Activated CD4-positive, alpha-beta memory T cell treated with anti-CD3 and anti-CD28 coated beads for 36 hours (primary cell): ENCODE data around the gene RBM19. TPM values are rescaled to one million over a fixed set of nuclear protein-coding genes. Genes with fewer than 3 reads are reported as not detected.

Experiments
- CTCF ChIA-PET: fragments of 350-600 bp; sonication (Branson Sonifier 250); formaldehyde crosslinking; loops from one replicate; lab custom pipeline; 2021; ENCODE audit warnings: antibody characterized with exemption, inconsistent platforms; lab: Charles Lee
- POLR2A ChIA-PET: fragments of 350-600 bp; sonication (Branson Sonifier 250); formaldehyde crosslinking; loops from one replicate; lab custom pipeline; 2021; ENCODE audit warnings: antibody characterized with exemption; lab: Charles Lee
- DNase-seq: peaks from one replicate; pipeline ENCODE4 v3.0.0-alpha.2; 2020
- H3K27ac Mint-ChIP-seq: one replicate; pipeline ENCODE4 v1.8.0; 2021; ENCODE audit warnings: mixed read lengths
- H3K27me3 Mint-ChIP-seq: one replicate; pipeline ENCODE4 v1.8.0; 2021; ENCODE audit warnings: mixed read lengths
- H3K36me3 Mint-ChIP-seq: one replicate; pipeline ENCODE4 v1.8.0; 2021; ENCODE audit warnings: mixed read lengths
- H3K4me1 Mint-ChIP-seq: one replicate; pipeline ENCODE4 v1.8.0; 2021; ENCODE audit warnings: low read depth, mixed read lengths
- H3K4me3 Mint-ChIP-seq: one replicate; pipeline ENCODE4 v1.8.0; 2021; ENCODE audit warnings: mild to moderate bottlenecking, mixed read lengths
- H3K9me3 Mint-ChIP-seq: one replicate; pipeline ENCODE4 v1.8.0; 2021; ENCODE audit warnings: mixed read lengths
- intact Hi-C: fragments of 100-400 bp; cut with micrococcal nuclease; formaldehyde crosslinking; loops from one replicate; pipeline ENCODE4 v1.15.1; 2023
- total RNA-seq, 2 experiments: library from RNA; stranded (reverse); gene quantifications; one replicate each; pipeline ENCODE4 v1.2.3, GENCODE V29; 2021

Gene RBM19
- total RNA-seq, 2 experiments from 2014 or later: 69.6 to 74.1 TPM

DNA sequence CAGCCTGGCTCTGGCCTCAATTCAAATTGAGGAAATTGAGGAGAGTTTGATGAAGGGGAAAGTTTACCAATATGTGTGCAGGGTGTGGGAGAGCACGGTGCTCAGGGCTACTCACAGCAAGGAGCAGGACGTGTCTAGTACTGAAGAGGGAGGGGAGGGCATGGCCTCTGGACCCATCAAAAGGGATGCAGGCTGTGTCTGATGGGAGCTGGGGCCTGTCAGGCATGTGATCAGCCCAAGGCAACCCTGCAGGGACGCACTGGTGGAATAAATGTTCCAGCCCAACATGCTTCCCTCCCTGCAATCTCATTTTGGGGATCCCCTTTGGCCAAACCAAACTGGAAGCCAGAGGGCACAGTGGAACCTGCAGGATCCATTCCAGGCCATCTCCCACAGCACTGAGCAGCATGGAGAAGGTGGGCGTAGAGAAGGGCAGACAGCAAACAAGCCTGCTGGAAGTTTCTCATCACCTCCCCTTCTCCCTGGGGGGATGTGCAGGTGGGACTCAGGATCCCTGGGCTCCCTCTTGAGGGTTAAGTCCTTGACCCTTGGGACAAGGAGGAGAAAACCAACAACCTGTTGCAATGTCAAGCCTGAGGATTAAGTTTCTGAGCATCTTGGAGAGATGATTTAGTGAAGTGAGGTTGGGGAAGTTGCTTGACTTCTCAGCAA, 17.8 kb upstream of the RBM19 start:
- no peaks in the 10 kb centered on the region for H3K36me3 Mint-ChIP-seq
- H3K27me3 Mint-ChIP-seq: peaks cover 9% of the 10 kb centered on the region
- ChIA-PET CTCF (no interaction called here), POLR2A (no interaction called here)
- intact Hi-C loops: no loop called here
- no peak overlapping the region for H3K4me3 Mint-ChIP-seq
- no peak overlapping the region for H3K27ac Mint-ChIP-seq
- no peaks in the 10 kb centered on the region for H3K9me3 Mint-ChIP-seq
- H3K4me1 Mint-ChIP-seq: no peaks in the 10 kb centered on the region
- no peak for DNase-seq

DNA sequence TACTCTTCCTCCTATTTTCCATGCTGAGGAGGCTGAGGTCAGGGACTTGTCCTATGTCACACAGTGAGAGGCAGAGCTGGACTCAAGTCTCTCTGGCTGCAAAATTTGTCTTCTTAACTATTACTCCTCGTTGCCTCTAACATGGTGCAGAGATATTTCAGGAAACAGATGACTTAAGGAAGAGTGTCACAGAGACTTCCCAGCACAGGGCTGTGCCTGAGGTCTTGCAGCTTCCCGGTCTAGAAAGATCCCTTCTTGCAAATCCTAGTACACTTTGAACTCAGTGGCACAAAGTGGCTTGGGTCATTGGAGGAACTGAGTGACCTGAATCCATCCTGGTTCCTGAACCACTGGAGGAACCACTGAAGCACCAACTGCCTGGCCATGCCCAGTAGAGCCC, 17.1 kb upstream of the RBM19 start:
- Mint-ChIP-seq H3K36me3 (no peaks in the 10 kb centered on the region), H3K27me3 (peaks cover 13% of the 10 kb centered on the region), H3K4me3 (no peak overlapping the region), H3K27ac (no peak overlapping the region), H3K9me3 (no peaks in the 10 kb centered on the region), H3K4me1 (no peaks in the 10 kb centered on the region)
- DNase-seq: no peak
- ChIA-PET POLR2A (no interaction called here), CTCF (no interaction called here)
- intact Hi-C loops: no loop called here

DNA sequence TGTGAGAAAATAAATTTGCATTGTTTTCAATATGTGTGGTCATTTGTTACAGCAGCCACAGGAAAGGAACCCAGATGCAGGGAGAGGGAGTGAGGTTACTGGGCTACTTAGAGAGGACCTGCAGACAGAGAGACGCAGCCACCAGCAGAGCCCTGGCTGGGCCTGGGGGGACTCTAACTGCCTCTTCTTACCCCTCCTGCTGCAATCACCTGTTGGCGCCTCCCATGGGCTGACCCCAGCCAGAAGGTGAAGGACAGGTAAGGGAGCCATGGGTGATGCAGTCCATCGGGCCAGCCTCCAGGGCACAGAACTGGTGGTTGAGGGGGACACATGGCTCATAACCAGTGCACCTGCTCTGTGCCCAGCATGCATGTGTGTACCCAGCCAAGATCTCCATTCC, 15.8 kb upstream of the RBM19 start:
- ChIA-PET CTCF (interaction anchor here (1.3 to 2.7 kb wide), 5 partner anchors 15 to 1944 kb away, joined by 3 to 58 read pairs (median 18); partner anchors contain the start of gene RBM19), POLR2A (no interaction called here)
- intact Hi-C loops: loop anchor here (2.0 kb wide), 1 partner anchor 1935 kb away; no protein-coding TSS in a partner anchor
- H3K9me3 Mint-ChIP-seq: no peaks in the 10 kb centered on the region
- peaks cover 18% of the 10 kb centered on the region for H3K27me3 Mint-ChIP-seq
- H3K27ac Mint-ChIP-seq: no peak overlapping the region
- H3K4me3 Mint-ChIP-seq: no peak overlapping the region
- no peaks in the 10 kb centered on the region for H3K36me3 Mint-ChIP-seq
- H3K4me1 Mint-ChIP-seq: no peaks in the 10 kb centered on the region
- DNase-seq: no peak

DNA sequence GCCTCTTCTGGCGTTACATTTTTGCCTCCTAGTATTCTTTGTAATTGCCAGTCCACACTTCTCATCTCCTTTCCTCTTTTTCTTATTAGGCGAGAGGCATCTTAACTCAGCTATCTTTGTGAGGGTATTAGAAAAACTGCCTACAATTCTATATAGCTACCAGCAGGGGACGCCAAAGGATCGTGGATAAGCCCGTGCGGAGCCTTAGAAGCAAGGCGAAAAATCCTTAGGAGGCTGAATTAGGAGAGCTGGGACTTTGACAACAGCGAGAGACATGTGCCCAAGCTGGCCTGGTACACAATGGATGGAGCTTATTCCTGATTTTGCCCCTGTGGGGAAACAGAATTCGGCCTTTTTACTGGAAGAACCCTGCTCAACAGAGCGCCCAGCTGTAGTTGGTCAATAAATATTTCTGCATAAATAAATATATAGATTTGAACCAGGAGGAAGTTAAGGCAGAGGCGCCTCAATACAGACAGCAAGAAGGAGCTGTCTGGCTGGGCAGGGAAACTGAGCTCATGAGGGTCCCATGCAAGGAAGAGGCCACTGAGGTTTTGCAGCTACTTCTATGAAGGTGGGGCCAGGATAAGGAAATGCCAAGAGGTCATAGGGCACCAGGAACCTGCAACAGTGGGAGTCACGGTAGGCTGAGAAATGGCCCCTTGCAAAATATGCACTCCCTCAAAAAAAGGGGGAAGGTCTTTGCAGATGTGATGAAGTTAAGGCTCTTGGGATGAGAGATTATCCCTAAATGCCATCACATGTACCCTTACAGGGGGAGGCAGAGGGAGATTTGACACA, 14.6 kb upstream of the RBM19 start:
- DNase-seq: peak; percentile 43
- ChIA-PET CTCF (interaction anchor here (0.6 to 2.7 kb wide), 24 partner anchors 9 to 1957 kb away, joined by 3 to 58 read pairs (median 4); partner anchors contain the start of gene RBM19), POLR2A (no interaction called here)
- Mint-ChIP-seq H3K27ac (no peak overlapping the region), H3K4me3 (no peak overlapping the region), H3K9me3 (no peaks in the 10 kb centered on the region), H3K27me3 (peaks cover 17% of the 10 kb centered on the region), H3K36me3 (no peaks in the 10 kb centered on the region), H3K4me1 (no peaks in the 10 kb centered on the region)
- intact Hi-C loops: loop anchor here (1.0 to 2.0 kb wide), 2 partner anchors 528 to 1936 kb away; no protein-coding TSS in a partner anchor

DNA sequence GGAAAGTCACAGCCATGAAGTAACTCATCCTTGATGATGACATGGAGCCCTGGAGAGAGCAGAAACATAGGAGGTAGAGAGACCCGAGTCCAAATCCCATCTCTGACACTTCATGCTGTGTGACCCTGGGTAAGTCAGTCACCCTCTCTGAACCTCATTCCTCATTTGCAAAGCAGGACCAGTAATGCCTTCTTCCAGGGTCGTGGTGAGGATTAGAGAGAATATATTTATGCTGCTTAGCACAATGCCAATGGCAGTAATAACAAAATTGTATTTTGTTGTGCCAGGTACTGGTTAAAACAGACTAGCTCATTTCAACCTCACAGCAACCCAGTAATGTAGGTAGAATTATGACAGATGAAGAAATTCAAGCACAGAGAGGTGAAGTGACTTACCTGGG, 13.9 kb upstream of the RBM19 start:
- intact Hi-C loops: loop anchor here (1.0 to 2.0 kb wide), 2 partner anchors 528 to 1937 kb away; no protein-coding TSS in a partner anchor

DNA sequence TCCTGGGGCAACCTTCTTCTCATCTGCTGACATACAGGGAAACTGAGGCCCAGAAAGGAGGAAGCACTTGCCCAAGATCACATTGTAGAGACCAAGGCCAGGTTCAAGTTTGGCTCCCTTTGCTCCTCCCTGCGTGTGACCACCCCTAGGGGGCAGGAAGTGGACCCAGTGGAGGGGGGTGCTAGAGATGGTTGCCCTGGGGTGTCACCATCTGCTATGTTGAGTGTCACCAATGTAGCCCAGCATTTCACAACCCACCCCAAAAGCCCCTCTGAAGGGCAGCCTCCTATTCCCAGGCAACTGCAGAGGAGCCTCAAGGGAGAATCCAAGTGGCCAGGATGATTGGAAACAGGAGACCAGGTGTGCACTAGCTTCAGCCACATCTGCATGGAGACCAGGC, 12.0 kb upstream of the RBM19 start:
- ChIA-PET CTCF (interaction anchor here (1.0 kb wide), 1 partner anchor 18 kb away, joined by 5 read pairs; no protein-coding TSS in a partner anchor), POLR2A (no interaction called here)
- peaks cover 28% of the 10 kb centered on the region for H3K27me3 Mint-ChIP-seq
- H3K9me3 Mint-ChIP-seq: no peaks in the 10 kb centered on the region
- H3K36me3 Mint-ChIP-seq: no peaks in the 10 kb centered on the region
- DNase-seq: no peak
- no peak overlapping the region for H3K4me3 Mint-ChIP-seq
- no peaks in the 10 kb centered on the region for H3K4me1 Mint-ChIP-seq
- intact Hi-C loops: no loop called here
- no peak overlapping the region for H3K27ac Mint-ChIP-seq

More for the DNA sequence above, 13.9 kb upstream of the RBM19 start:
- Mint-ChIP-seq H3K27me3 (peaks cover 21% of the 10 kb centered on the region), H3K4me1 (no peaks in the 10 kb centered on the region), H3K9me3 (no peaks in the 10 kb centered on the region), H3K27ac (no peak overlapping the region), H3K4me3 (no peak overlapping the region), H3K36me3 (no peaks in the 10 kb centered on the region)
- no peak for DNase-seq
- ChIA-PET CTCF (interaction anchor here (0.6 to 2.7 kb wide), 23 partner anchors 9 to 1958 kb away, joined by 3 to 58 read pairs (median 4); partner anchors contain the start of gene RBM19), POLR2A (no interaction called here)

DNA sequence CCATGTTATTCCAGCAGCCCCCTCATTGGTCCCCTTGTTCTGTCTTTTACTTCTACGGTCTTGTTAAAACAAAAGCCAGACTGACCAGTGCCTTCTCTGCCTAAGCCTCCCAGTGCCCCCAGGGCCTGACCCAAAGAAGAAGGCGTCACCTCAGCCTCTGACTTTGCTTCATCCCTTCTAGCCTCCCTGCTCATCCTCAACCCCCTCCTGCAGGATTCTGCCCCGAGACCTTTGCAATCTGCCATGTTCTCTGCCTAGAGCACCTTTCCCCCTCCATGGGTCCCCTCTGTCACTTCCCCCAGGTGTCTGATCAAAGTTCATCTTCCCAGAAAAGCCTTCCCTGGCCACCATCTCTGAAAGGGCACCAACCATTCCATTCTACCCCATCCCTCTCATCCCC, 7.9 kb upstream of the RBM19 start:
- Mint-ChIP-seq H3K9me3 (no peaks in the 10 kb centered on the region), H3K27ac (no peak overlapping the region), H3K27me3 (peaks cover 22% of the 10 kb centered on the region), H3K4me3 (no peak overlapping the region), H3K36me3 (no peaks in the 10 kb centered on the region), H3K4me1 (no peaks in the 10 kb centered on the region)
- ChIA-PET CTCF (interaction anchor here (1.8 kb wide), 1 partner anchor 7 kb away, joined by 9 read pairs; the partner anchor contains the start of gene RBM19), POLR2A (no interaction called here)
- DNase-seq: no peak
- intact Hi-C loops: no loop called here

DNA sequence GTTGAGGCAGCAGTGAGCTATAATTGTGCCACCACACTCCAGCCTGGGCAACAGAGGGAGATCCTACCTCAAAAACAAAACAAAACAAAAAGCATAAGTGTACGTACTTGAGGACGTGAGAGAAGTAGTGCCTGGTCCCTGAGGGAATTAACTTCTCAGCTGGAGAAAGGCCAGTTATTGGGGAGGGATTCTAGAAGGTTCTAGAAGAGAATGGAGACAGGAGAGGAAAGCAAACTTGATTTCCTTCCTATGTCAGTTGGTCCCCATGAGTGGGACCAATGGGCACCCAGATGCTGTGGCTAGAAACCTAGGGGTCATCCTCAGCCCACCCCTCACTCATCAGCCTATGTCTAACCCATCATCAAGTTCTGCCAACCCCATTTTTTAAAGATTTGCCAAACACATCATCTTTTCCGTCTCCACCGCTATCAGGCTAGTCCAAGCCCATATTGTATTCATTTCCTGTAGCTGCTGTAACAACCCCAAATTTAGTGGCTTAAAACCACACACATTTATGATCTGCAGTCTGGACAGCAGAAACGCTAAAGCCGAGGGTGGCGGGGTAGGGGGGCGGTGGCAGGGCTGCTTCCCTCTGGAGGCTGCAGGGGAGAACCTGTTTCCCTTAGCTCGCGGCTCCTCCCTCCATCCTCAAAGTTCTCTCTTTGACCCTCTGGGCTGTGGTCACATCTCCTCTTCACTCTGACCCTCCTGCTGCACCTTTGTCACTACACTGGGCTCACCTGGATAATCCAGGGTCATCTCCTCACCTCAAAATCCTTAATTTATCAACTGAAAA, 7.2 kb upstream of the RBM19 start:
- Mint-ChIP-seq H3K27ac (no peak overlapping the region), H3K4me1 (no peaks in the 10 kb centered on the region), H3K9me3 (no peaks in the 10 kb centered on the region), H3K4me3 (no peak overlapping the region), H3K27me3 (peaks cover 18% of the 10 kb centered on the region), H3K36me3 (no peaks in the 10 kb centered on the region)
- ChIA-PET CTCF (no interaction called here), POLR2A (no interaction called here)
- intact Hi-C loops: no loop called here
- DNase-seq: no peak

DNA sequence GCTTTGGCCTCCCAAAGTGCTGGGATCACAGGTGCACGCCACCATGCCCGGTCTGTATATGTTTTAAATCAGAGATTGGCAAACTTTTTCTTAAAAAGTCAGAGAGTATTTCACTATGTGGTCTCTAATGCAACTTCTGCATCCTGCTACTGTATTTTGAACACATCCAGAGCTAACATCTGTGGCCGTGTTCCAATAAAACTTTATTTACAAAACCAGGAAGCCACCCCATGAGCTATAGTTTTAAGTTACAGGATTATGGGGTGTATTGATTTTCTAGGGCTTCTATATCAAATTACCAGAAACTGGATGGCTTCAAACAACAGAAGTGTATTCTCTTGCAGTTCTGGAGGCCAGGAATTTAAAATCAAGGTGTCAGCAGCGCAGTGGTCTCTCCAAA, 5.3 kb upstream of the RBM19 start:
- peaks cover 9% of the 10 kb centered on the region for H3K4me1 Mint-ChIP-seq
- CTCF ChIA-PET: interaction anchor here (1.0 kb wide), 1 partner anchor 9 kb away, joined by 3 read pairs; no protein-coding TSS in a partner anchor

DNA sequence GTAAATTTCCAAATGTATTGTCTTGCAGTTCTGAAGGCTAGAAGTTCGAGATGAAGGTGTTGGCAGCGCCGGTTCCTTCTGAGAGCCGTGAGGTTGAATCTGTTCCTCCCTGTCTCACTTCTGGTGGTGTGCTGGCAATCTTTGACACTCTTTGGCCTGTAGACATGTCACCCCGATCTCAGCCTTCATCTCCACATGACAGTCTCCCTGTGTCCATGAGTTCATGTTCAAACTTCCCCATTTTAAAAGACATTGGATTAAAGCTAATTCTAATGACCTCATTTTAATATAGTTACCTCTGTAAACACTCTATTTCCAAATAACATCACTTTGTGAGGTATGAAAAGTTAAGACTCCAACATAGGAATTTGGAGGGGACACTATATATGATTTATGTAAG, 4.1 kb upstream of the RBM19 start:
- no peak overlapping the region for H3K27ac Mint-ChIP-seq
- ChIA-PET POLR2A (no interaction called here), CTCF (no interaction called here)
- H3K4me1 Mint-ChIP-seq: peaks cover 15% of the 10 kb centered on the region
- peaks cover 4% of the 10 kb centered on the region for H3K36me3 Mint-ChIP-seq
- intact Hi-C loops: no loop called here
- H3K4me3 Mint-ChIP-seq: no peak overlapping the region
- H3K9me3 Mint-ChIP-seq: no peaks in the 10 kb centered on the region
- peaks cover 9% of the 10 kb centered on the region for H3K27me3 Mint-ChIP-seq
- DNase-seq: no peak

More for the DNA sequence above, 5.3 kb upstream of the RBM19 start:
- POLR2A ChIA-PET: no interaction called here
- intact Hi-C loops: no loop called here
- DNase-seq: no peak
- Mint-ChIP-seq H3K4me3 (no peak overlapping the region), H3K27me3 (peaks cover 12% of the 10 kb centered on the region), H3K36me3 (no peaks in the 10 kb centered on the region), H3K9me3 (no peaks in the 10 kb centered on the region), H3K27ac (no peak overlapping the region)

DNA sequence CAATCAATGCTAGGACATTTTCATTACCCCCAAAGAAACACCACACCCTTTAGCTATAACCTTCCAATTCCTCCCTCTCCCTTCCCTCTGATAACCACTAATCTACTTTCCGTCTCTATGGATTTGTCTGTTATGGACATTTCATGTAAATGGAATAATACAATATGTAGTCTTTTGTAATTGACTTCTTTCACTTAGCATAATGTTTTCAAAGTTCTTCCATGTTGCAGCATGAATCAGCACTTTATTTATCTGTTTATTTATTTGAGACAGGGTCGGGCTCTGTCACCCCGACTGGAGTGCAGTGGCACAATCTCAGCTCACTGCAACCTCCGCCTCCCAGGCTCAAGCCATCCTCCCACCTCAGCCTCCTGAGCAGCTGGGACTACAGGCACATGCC, 1.2 kb upstream of the RBM19 start:
- ChIA-PET POLR2A (no interaction called here), CTCF (interaction anchor here (1.6 to 2.4 kb wide), 5 partner anchors 8 to 541 kb away, joined by 6 to 26 read pairs (median 9); no protein-coding TSS in a partner anchor)
- Mint-ChIP-seq H3K36me3 (peaks cover 16% of the 10 kb centered on the region), H3K4me3 (no peak overlapping the region), H3K27me3 (no peaks in the 10 kb centered on the region), H3K27ac (no peak overlapping the region), H3K9me3 (no peaks in the 10 kb centered on the region), H3K4me1 (peaks cover 42% of the 10 kb centered on the region)
- no peak for DNase-seq
- intact Hi-C loops: no loop called here
